OCI-LY1 (cell line): ENCODE results near the gene DGKA.

ENCODE experiments used
- CTCF ChIP-seq: fragments of 200-600 bp; sonication (generic), shearing (Covaris generic); IDR thresholded peaks from 2 replicates; pipeline ENCODE4 v1.5.1; 2017; ENCODE audit warnings: mild to moderate bottlenecking, antibody characterized with exemption, low read length, moderate library complexity, mixed read lengths
- EZH2 ChIP-seq: fragments of 200-600 bp; sonication (generic), shearing (Covaris generic); IDR thresholded peaks from 2 replicates; pipeline ENCODE4 v1.8.0; 2017; ENCODE audit warnings: borderline replicate concordance, mixed run types, mild to moderate bottlenecking, antibody characterized with exemption, low read length, moderate library complexity, mixed read lengths

DNA sequence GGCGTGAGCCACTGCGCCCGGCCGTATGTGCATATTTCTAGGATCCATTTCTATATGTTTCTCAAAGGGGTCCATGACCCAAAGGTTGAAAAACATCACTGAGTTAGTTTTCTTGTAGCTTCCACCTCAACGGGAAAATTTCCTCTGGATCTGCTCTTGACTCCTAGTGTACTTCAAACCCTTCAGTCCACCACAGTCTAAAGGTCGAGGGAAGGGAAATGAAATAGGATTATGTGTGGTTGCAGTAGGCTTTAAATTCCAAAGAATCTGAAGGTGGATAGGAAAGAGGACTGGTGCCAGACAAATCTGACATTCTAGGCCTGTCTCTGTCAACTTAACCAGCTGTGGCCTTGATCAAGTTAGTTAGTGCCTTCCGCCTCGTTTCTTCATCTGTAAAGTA, 64.4 kb downstream of the DGKA start:
- TF ChIP-seq CTCF (no peak), EZH2 (no peak)
